Smooth muscle cell of the umbilical artery (primary cell): ENCODE results near the gene DRG1. TPM values are rescaled to one million over a fixed set of nuclear protein-coding genes. Genes with fewer than 3 reads are reported as not detected.

Experiments
- total RNA-seq: library from RNA; depleted of rRNA; stranded (reverse); fragments of >200 nt; gene quantifications from 2 replicates; pipeline ENCODE4 v1.2.3, GENCODE V29; 2014

The DRG1 gene, protein sequence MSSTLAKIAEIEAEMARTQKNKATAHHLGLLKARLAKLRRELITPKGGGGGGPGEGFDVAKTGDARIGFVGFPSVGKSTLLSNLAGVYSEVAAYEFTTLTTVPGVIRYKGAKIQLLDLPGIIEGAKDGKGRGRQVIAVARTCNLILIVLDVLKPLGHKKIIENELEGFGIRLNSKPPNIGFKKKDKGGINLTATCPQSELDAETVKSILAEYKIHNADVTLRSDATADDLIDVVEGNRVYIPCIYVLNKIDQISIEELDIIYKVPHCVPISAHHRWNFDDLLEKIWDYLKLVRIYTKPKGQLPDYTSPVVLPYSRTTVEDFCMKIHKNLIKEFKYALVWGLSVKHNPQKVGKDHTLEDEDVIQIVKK
- 56.1 and 69.5 TPM in 2 replicates for total RNA-seq

GRCh38 chr22:31399211-31400022 is at the start of gene DRG1:
Gene DRG1, plus strand, starts transcription at chr22:31399604. Its CDS starts 80 bp downstream, at chr22:31399684.

Other genes with a start within 250 kb of the DRG1 start
- 32.3 and 33.3 TPM in 2 replicates for gene RNF185, start 239.4 kb upstream of the DRG1 start, total RNA-seq
- gene LIMK2, start 187.3 kb upstream of the DRG1 start, total RNA-seq = 89.6 and 174 TPM in 2 replicates
- 16.8 and 23.2 TPM in 2 replicates for gene PIK3IP1, start 107.1 kb upstream of the DRG1 start, total RNA-seq
- 10.1 and 13.7 TPM in 2 replicates for gene PATZ1, start 53.3 kb upstream of the DRG1 start, total RNA-seq
- gene EIF4ENIF1, start 90.2 kb downstream of the DRG1 start, total RNA-seq = 12.8 and 18.7 TPM in 2 replicates
- 15.7 and 21.2 TPM in 2 replicates for gene SFI1, start 96.9 kb downstream of the DRG1 start, total RNA-seq